NCI-H2107 treated with DMSO at 0.1 percent for 48 hours (cell line): Measurements from ENCODE around the gene MARS2.
A peak's percentile ranks its signal among the peaks of the same experiment; 100 is the strongest.
"Not testable (repeated sequence)": the region's sequence is repeated elsewhere in the genome, so short reads cannot be mapped to it uniquely, and the experiment has no call there.

ENCODE experiments used
- DNase-seq: peaks from one replicate; lab custom pipeline; 2025; ENCODE audit not compliant: unreplicated experiment; lab: John Stamatoyannopoulos, UW

Gene MARS2

DNA sequence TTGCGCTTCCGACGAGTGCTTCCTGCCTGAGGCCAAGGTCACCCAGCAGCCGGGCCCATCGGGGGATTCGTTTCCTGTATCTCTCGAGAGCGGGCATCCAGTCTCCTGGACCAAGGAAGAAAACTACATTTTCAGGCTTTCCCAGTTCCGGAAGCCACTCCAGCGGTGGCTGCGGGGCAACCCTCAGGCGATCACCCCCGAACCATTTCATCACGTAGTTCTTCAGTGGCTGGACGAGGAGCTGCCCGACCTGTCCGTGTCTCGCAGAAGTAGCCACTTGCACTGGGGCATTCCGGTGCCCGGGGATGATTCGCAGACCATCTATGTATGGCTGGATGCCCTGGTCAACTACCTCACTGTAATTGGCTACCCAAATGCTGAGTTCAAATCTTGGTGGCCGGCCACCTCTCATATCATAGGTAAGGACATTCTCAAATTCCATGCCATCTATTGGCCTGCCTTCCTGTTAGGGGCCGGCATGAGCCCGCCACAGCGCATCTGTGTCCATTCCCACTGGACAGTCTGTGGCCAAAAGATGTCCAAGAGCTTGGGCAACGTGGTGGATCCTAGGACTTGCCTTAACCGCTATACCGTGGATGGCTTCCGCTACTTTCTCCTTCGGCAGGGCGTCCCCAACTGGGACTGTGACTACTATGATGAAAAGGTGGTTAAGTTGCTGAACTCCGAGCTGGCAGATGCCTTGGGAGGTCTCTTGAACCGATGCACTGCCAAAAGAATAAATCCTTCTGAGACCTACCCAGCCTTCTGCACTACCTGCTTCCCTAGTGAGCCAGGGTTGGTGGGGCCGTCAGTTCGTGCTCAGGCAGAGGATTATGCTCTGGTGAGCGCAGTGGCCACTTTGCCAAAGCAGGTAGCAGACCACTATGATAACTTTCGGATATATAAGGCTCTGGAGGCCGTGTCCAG is 1.0 kb downstream of the MARS2 start:
- DNase-seq: no peak

GRCh38 chr2:197706839-197707207 is 1.7 kb downstream of the MARS2 start:
- no peak for DNase-seq

DNA sequence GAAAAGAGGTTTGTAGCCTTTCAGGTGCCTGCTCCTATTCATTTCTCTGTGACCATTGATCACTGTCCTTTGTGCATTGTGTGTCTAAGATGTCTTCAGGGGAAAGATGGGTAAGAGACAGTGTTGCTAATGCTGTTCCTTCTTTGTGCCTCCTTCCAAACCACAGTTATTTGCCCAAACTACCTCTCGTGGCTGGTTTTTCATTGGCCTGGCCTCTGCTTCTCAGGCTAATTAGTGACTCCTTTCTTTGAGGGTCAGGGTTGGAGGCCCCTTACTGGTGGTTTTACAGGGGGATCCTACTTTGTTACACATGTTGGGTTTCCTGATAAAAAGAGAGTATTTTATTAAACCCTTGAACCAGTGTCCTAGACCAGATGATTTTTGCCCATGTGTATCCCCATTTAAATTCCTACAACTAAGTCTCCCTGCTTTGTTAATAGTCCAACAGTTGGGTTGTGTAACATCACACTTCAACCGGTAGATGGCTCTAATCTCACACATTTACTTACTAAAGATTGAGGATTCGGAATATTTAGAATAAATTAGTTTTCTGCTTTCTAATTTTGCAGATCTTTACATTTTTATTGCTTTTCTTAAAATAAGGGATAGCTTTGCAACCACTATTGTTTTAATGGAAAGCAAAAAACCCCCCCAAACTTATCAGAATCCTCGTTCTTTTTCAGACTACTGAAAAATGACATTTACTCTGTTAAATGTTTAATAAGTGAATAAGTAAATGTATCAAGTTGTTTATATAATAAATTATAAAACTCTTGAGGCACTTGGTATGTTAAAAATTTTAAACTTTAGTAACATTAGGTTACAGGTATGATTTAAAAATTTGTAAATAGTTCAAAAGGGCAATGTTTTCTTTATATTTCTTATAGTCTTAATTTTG is 2.4 kb downstream of the MARS2 start:
- peak; percentile 45 for DNase-seq

DNA sequence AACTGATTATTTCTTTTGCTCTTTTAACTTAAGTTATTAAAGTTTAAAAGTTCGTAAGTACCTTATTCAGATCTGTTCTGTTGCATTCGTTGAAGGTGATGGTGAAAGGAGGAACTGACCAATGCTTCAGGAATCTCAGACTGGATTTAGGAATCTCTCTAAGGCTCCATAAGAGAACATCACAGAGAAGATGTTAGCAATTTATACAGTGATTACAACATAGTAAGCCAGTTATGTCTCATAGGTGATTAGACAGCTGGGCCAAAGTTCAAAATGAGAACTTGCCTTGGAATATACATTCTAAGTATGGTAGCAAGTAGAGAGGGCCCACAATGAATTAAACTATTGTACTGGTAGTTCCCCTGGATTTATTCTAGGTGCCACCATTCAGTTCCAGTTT is 3.2 kb downstream of the MARS2 start:
- DNase-seq: no peak

DNA sequence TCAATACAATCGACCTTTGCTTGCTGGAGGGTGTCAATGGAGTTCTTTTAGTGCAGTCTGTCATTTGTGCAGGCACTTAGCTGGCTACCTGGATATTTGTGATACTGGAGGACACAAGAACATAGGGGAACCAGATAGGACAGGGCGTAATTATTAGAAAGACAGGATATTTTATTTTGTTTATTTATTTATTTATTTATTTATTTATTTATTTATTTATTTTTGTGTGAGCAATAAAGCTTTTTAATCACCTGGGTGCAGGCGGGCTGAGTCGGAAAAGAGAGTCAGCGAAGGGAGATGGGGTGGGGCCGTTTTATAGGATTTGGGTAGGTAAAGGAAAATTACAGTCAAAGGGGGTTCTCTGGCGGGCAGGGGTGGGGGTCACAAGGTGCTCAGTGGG is 4.0 kb downstream of the MARS2 start:
- not testable (repeated sequence) for DNase-seq

GRCh38 chr2:197710424-197711042 is 5.4 kb downstream of the MARS2 start:
- DNase-seq: no peak

- no peak for DNase-seq
Observed at GRCh38 chr2:197711578-197711977, 6.4 kb downstream of the MARS2 start.

DNA sequence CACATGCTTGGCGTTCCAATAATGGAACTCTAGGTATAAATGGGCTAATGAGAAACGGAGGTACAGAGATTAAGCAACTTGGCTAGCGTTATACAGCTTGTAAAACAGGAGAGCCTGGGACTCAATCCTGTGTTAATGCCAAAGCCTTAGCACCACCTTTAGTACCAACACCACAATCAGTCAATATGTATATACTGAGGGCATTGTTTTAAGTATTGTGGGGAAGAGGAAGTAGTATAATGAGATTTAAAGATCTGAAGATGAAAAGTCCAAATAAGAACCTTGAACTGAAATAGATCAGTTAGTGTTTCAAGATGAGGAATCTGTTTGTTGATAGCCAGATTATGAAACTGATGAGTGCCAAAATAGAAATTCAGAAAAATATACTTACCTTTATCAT is 8.1 kb downstream of the MARS2 start:
- DNase-seq: no peak

DNA sequence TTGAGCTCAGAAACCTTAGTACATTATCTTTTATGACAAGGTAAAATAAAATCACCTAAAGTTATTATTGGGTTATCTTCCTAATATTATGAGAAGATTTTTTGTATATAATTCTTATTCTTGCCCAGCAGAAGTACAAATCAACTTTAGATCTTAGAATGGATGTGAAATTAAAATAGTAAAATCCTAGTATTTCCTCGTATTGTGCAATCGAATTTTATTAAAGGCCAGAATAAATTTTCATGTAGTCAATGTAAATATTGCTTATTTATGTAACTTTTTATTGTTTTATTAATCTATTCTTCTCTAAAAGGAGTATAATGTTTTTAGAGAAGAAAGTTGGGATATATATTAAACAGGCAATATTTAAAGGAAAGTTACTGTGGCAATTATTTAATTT is 12.7 kb downstream of the MARS2 start:
- DNase-seq: no peak

DNA sequence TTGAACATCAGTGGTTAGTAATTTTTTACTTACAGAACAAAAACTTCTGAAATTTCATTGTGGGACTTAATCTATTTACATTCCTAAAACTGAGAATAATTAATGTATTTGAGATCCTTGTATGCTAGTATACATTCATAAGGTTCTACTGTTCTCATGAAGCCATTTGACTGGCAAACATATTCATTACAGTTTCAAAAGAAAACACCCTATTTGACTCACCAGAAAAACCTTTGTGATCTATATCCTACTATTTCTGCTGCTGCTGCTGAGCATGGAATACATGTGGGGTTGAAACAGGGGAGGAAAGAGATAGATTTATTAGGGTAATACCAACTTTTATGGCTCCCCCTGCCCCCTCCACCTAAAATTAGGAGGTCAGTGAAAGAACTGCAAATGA is 21.8 kb downstream of the MARS2 start:
- no peak for DNase-seq

DNA sequence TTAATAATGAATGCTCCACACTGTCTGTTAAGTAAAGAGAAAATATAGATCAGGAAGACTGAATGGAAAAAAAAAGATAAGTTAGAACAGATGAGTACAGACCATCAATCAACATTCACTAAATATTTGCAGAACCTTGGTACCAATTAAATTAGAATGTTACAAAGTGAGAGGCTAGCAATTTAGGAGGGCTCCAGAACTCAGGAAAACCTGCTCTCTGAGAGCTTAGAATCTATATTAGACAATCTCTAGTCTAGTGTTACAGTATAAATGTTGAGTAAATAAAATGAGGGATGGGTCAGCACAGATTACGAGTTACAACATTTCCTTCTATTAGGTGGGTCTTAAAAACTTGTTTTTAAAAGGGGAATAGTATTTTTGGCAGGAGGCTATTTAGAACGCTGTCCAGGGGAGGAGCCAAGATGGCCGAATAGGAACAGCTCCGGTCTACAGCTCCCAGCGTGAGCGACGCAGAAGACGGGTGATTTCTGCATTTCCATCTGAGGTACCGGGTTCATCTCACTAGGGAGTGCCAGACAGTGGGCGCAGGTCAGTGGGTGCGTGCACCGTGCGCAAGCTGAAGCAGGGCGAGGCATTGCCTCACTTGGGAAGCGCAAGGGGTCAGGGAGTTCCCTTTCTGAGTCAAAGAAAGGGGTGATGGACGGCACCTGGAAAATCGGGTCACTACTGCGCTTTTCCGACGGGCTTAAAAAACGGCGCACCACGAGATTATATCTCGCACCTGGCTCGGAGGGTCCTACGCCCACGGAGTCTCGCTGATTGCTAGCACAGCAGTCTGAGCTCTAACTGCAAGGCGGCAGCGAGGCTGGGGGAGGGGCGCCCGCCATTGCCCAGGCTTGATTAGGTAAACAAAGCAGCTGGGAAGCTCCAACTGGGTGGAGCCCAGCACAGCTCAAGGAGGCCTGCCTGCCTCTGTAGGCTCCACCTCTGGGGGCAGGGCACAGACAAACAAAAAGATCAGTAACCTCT is 23.7 kb downstream of the MARS2 start:
- DNase-seq: not testable (repeated sequence)

GRCh38 chr2:197740200-197740599 is 35.0 kb downstream of the MARS2 start:
- no peak for DNase-seq
